WTC11 (cell line): ENCODE data around the gene CIART. TPM values are rescaled to one million over a fixed set of nuclear protein-coding genes. Genes with fewer than 3 reads are reported as not detected.
A peak's percentile ranks its signal among the peaks of the same experiment; 100 is the strongest.

ENCODE experiments used
- ATAC-seq: fragments of 200-7000 bp; cut with Tn5 transposase; 2 replicates; pipeline ENCODE4 v1.10.0; 2021; ENCODE audit warnings: mild to moderate bottlenecking, moderate library complexity
- CTCF ChIA-PET: fragments of 300-600 bp; sonication (Branson Sonifier 250); formaldehyde crosslinking; loops from one replicate; lab custom pipeline; 2021; ENCODE audit warnings: antibody characterized with exemption; lab: Charles Lee
- POLR2A ChIA-PET: fragments of 350-600 bp; sonication (Branson Sonifier 250); formaldehyde crosslinking; loops from one replicate; lab custom pipeline; 2021; ENCODE audit warnings: antibody characterized with exemption; lab: Charles Lee
- DNase-seq: peaks from one replicate; pipeline ENCODE4 v3.0.0; 2021; ENCODE audit warnings: low spot score
- H3K27ac Mint-ChIP-seq: 2 replicates; pipeline ENCODE4 v1.8.0; 2021; ENCODE audit warnings: mixed read lengths
- H3K27me3 Mint-ChIP-seq: 2 replicates; pipeline ENCODE4 v1.8.0; 2021; ENCODE audit warnings: low read depth, mild to moderate bottlenecking, moderate library complexity, mixed read lengths
- H3K36me3 Mint-ChIP-seq: 2 replicates; pipeline ENCODE4 v1.8.0; 2021; ENCODE audit warnings: mixed read lengths
- H3K4me1 Mint-ChIP-seq: 2 replicates; pipeline ENCODE4 v1.8.0; 2022; ENCODE audit warnings: mixed read lengths
- H3K4me3 Mint-ChIP-seq: 2 replicates; pipeline ENCODE4 v1.8.0; 2021; ENCODE audit warnings: mild to moderate bottlenecking, moderate library complexity, mixed read lengths
- H3K9me3 Mint-ChIP-seq: 2 replicates; pipeline ENCODE4 v1.8.0; 2021; ENCODE audit warnings: mixed read lengths
- CREB1 ChIP-seq: sonication (generic); formaldehyde crosslinking; IDR thresholded peaks from 2 replicates; pipeline ENCODE4 v1.8.0; 2023; ENCODE audit warnings: mild to moderate bottlenecking, missing genetic modification reagents
- CREM ChIP-seq: sonication (generic); formaldehyde crosslinking; IDR thresholded peaks from 2 replicates; pipeline ENCODE4 v1.8.1; 2022; ENCODE audit warnings: mild to moderate bottlenecking, missing genetic modification reagents, moderate library complexity
- ETV6 ChIP-seq: sonication (generic); formaldehyde crosslinking; IDR thresholded peaks from 2 replicates; pipeline ENCODE4 v1.8.1; 2022; ENCODE audit warnings: mild to moderate bottlenecking, missing genetic modification reagents
- FOXJ3 ChIP-seq: sonication (generic); formaldehyde crosslinking; IDR thresholded peaks from 2 replicates; pipeline ENCODE4 v1.9.0; 2021; ENCODE audit warnings: missing genetic modification reagents, mild to moderate bottlenecking, borderline replicate concordance
- GRHL2 ChIP-seq: fragments of 250-450 bp; sonication (Bioruptor Pico); IDR thresholded peaks from 2 replicates; pipeline ENCODE4 v1.8.0; 2022; ENCODE audit warnings: mild to moderate bottlenecking, moderate library complexity; ENCODE audit not compliant: insufficient replicate concordance, severe bottlenecking
- IRF2 ChIP-seq: sonication (generic); formaldehyde crosslinking; IDR thresholded peaks from 2 replicates; pipeline ENCODE4 v1.8.0; 2022; ENCODE audit warnings: low read depth, missing genetic modification reagents, borderline replicate concordance
- KAT7 ChIP-seq: sonication (generic); formaldehyde crosslinking; IDR thresholded peaks from 2 replicates; pipeline ENCODE4 v1.8.1; 2023; ENCODE audit warnings: missing genetic modification reagents, mild to moderate bottlenecking, borderline replicate concordance
- MYBL2 ChIP-seq: sonication (generic); formaldehyde crosslinking; IDR thresholded peaks from 2 replicates; pipeline ENCODE4 v1.8.1; 2023; ENCODE audit warnings: mild to moderate bottlenecking, moderate library complexity, missing genetic modification reagents
- NR1H2 ChIP-seq: sonication (generic); formaldehyde crosslinking; IDR thresholded peaks from 2 replicates; pipeline ENCODE4 v1.9.0; 2021; ENCODE audit warnings: mild to moderate bottlenecking, moderate library complexity, missing genetic modification reagents
- SMAD3 ChIP-seq: sonication (generic); formaldehyde crosslinking; IDR thresholded peaks from 2 replicates; pipeline ENCODE4 v1.8.0; 2022; ENCODE audit warnings: missing genetic modification reagents, mild to moderate bottlenecking, borderline replicate concordance
- TEAD4 ChIP-seq: sonication (generic); formaldehyde crosslinking; IDR thresholded peaks from 2 replicates; pipeline ENCODE4 v1.8.0; 2022; ENCODE audit warnings: mild to moderate bottlenecking, missing genetic modification reagents
- TP53 ChIP-seq: sonication (generic); formaldehyde crosslinking; IDR thresholded peaks from 2 replicates; pipeline ENCODE4 v1.8.1; 2023; ENCODE audit warnings: mild to moderate bottlenecking, missing genetic modification reagents
- ZNF263 ChIP-seq: sonication (generic); formaldehyde crosslinking; IDR thresholded peaks from 2 replicates; pipeline ENCODE4 v1.8.1; 2022; ENCODE audit warnings: low read depth, mild to moderate bottlenecking, moderate library complexity, missing genetic modification reagents
- ZNF396 ChIP-seq: fragments of 250-450 bp; sonication (Bioruptor Pico); IDR thresholded peaks from 2 replicates; pipeline ENCODE4 v1.8.0; 2021; ENCODE audit warnings: mild to moderate bottlenecking, moderate library complexity, borderline replicate concordance
- total RNA-seq: library from RNA; stranded (reverse); gene quantifications from 3 replicates; pipeline ENCODE4 v1.2.3, GENCODE V29; 2021
- TF ChIP-seq, protein P1 (sequence below): sonication (generic); formaldehyde crosslinking; IDR thresholded peaks from 2 replicates; pipeline ENCODE4 v1.8.1; 2023; ENCODE audit warnings: mild to moderate bottlenecking, missing genetic modification reagents, borderline replicate concordance
- TF ChIP-seq, protein P2 (sequence below): sonication (generic); formaldehyde crosslinking; IDR thresholded peaks from 2 replicates; pipeline ENCODE4 v1.8.1; 2022; ENCODE audit warnings: low read depth, mild to moderate bottlenecking, moderate library complexity, missing genetic modification reagents, borderline replicate concordance
- TF ChIP-seq, protein P3 (sequence below): sonication (generic); formaldehyde crosslinking; IDR thresholded peaks from 2 replicates; pipeline ENCODE4 v1.8.1; 2023; ENCODE audit warnings: mild to moderate bottlenecking, missing genetic modification reagents, moderate library complexity
- TF ChIP-seq, protein P4 (sequence below): sonication (generic); formaldehyde crosslinking; IDR thresholded peaks from 2 replicates; pipeline ENCODE4 v1.8.0; 2023; ENCODE audit warnings: mild to moderate bottlenecking, missing genetic modification reagents
- TF ChIP-seq, protein P5 (sequence below): fragments of 200-600 bp; IDR thresholded peaks from 2 replicates; pipeline ENCODE4 v1.8.0; 2022; ENCODE audit warnings: antibody characterized with exemption
- TF ChIP-seq, protein P6 (sequence below): sonication (generic); formaldehyde crosslinking; IDR thresholded peaks from 2 replicates; pipeline ENCODE4 v1.8.0; 2023; ENCODE audit warnings: missing genetic modification reagents, mild to moderate bottlenecking, borderline replicate concordance

The CIART gene
- total RNA-seq, 1 experiment from 2014 or later, result 7.8 TPM

DNA sequence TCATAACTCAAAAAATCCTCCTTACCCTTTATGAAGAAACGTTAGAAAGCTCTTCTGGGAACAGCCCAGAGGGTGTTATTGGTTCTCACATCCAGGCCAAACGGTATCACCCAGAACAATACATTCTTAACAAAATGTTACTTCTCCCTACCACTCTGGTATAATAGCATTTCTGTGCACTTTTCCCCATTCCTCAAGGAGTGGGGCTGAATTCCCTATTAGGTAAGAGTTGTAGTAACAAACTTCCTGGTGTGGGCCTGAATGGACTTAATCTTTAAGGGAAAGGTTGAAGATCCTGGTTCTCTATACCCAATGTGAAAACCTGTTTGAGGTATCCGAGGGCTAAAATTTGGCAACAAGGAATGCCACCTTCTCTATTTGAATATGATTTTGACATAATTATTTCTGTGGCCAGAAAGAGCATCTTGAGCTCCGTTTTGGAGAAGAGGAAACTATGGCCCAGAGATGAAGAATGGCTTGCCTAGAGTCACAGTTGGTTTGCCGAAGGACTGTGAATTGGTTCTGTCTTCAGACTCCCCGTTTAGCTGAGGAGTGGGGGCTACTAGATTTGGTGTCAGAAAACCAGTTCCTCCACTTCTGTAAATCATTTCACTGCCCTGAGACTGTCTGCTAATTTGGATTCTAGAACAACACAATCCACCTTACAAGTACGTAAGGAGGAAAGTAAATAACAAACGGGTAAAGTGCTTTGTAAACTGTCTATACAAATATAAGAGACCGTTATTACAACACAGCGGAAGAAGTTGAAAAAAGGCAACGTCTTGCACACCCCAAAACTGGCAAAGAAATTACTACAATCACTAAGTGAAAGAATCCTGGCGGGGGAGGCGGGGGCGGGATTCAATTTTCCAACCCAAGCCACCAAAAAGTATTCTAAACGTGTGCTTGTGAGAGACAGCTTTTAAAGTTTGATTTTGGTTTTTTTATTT lies 48.7 kb upstream of the CIART start:
- Mint-ChIP-seq H3K9me3 (no peaks in the 10 kb centered on the region), H3K36me3 (peaks cover 19% of the 10 kb centered on the region), H3K4me3 (no peak overlapping the region), H3K27ac (peak overlapping the region; percentile 98), H3K27me3 (no peaks in the 10 kb centered on the region), H3K4me1 (peaks cover 17% of the 10 kb centered on the region)
- CTCF ChIA-PET, result interaction anchor here (0.6 to 1.4 kb wide), 6 partner anchors 9 to 326 kb away, joined by 3 to 6 read pairs (median 4); no protein-coding TSS in a partner anchor
- ATAC-seq, result no peak
- POLR2A ChIA-PET, result interaction anchor here (0.6 to 1.2 kb wide), 6 partner anchors 35 to 1531 kb away, joined by 3 to 5 read pairs (median 4); partner anchors contain the start of gene APH1A
- DNase-seq, result no peak
- TF ChIP-seq ZNF396 (CRISPR knock-in tag) (no peak), CREB1 (CRISPR knock-in tag) (no peak), IRF2 (CRISPR knock-in tag) (no peak), TP53 (CRISPR knock-in tag) (no peak), GRHL2 (CRISPR knock-in tag) (no peak), SMAD3 (CRISPR knock-in tag) (no peak), KAT7 (CRISPR knock-in tag) (no peak), ZNF263 (CRISPR knock-in tag) (no peak), MYBL2 (CRISPR knock-in tag) (no peak), NR1H2 (CRISPR knock-in tag) (no peak), FOXJ3 (no peak), ETV6 (CRISPR knock-in tag) (no peak), TEAD4 (no peak), CREM (CRISPR knock-in tag) (no peak)
- TF ChIP-seq, protein P1, sequence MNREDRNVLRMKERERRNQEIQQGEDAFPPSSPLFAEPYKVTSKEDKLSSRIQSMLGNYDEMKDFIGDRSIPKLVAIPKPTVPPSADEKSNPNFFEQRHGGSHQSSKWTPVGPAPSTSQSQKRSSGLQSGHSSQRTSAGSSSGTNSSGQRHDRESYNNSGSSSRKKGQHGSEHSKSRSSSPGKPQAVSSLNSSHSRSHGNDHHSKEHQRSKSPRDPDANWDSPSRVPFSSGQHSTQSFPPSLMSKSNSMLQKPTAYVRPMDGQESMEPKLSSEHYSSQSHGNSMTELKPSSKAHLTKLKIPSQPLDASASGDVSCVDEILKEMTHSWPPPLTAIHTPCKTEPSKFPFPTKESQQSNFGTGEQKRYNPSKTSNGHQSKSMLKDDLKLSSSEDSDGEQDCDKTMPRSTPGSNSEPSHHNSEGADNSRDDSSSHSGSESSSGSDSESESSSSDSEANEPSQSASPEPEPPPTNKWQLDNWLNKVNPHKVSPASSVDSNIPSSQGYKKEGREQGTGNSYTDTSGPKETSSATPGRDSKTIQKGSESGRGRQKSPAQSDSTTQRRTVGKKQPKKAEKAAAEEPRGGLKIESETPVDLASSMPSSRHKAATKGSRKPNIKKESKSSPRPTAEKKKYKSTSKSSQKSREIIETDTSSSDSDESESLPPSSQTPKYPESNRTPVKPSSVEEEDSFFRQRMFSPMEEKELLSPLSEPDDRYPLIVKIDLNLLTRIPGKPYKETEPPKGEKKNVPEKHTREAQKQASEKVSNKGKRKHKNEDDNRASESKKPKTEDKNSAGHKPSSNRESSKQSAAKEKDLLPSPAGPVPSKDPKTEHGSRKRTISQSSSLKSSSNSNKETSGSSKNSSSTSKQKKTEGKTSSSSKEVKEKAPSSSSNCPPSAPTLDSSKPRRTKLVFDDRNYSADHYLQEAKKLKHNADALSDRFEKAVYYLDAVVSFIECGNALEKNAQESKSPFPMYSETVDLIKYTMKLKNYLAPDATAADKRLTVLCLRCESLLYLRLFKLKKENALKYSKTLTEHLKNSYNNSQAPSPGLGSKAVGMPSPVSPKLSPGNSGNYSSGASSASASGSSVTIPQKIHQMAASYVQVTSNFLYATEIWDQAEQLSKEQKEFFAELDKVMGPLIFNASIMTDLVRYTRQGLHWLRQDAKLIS (CRISPR knock-in tag), result no peak
- TF ChIP-seq, protein P2, sequence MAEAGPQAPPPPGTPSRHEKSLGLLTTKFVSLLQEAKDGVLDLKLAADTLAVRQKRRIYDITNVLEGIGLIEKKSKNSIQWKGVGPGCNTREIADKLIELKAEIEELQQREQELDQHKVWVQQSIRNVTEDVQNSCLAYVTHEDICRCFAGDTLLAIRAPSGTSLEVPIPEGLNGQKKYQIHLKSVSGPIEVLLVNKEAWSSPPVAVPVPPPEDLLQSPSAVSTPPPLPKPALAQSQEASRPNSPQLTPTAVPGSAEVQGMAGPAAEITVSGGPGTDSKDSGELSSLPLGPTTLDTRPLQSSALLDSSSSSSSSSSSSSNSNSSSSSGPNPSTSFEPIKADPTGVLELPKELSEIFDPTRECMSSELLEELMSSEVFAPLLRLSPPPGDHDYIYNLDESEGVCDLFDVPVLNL (CRISPR knock-in tag), result no peak
- TF ChIP-seq, protein P3, sequence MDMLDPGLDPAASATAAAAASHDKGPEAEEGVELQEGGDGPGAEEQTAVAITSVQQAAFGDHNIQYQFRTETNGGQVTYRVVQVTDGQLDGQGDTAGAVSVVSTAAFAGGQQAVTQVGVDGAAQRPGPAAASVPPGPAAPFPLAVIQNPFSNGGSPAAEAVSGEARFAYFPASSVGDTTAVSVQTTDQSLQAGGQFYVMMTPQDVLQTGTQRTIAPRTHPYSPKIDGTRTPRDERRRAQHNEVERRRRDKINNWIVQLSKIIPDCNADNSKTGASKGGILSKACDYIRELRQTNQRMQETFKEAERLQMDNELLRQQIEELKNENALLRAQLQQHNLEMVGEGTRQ (CRISPR knock-in tag), result no peak
- TF ChIP-seq, protein P4, sequence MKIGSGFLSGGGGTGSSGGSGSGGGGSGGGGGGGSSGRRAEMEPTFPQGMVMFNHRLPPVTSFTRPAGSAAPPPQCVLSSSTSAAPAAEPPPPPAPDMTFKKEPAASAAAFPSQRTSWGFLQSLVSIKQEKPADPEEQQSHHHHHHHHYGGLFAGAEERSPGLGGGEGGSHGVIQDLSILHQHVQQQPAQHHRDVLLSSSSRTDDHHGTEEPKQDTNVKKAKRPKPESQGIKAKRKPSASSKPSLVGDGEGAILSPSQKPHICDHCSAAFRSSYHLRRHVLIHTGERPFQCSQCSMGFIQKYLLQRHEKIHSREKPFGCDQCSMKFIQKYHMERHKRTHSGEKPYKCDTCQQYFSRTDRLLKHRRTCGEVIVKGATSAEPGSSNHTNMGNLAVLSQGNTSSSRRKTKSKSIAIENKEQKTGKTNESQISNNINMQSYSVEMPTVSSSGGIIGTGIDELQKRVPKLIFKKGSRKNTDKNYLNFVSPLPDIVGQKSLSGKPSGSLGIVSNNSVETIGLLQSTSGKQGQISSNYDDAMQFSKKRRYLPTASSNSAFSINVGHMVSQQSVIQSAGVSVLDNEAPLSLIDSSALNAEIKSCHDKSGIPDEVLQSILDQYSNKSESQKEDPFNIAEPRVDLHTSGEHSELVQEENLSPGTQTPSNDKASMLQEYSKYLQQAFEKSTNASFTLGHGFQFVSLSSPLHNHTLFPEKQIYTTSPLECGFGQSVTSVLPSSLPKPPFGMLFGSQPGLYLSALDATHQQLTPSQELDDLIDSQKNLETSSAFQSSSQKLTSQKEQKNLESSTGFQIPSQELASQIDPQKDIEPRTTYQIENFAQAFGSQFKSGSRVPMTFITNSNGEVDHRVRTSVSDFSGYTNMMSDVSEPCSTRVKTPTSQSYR (CRISPR knock-in tag), result no peak
- TF ChIP-seq, protein P5, sequence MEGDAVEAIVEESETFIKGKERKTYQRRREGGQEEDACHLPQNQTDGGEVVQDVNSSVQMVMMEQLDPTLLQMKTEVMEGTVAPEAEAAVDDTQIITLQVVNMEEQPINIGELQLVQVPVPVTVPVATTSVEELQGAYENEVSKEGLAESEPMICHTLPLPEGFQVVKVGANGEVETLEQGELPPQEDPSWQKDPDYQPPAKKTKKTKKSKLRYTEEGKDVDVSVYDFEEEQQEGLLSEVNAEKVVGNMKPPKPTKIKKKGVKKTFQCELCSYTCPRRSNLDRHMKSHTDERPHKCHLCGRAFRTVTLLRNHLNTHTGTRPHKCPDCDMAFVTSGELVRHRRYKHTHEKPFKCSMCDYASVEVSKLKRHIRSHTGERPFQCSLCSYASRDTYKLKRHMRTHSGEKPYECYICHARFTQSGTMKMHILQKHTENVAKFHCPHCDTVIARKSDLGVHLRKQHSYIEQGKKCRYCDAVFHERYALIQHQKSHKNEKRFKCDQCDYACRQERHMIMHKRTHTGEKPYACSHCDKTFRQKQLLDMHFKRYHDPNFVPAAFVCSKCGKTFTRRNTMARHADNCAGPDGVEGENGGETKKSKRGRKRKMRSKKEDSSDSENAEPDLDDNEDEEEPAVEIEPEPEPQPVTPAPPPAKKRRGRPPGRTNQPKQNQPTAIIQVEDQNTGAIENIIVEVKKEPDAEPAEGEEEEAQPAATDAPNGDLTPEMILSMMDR, result no peak
- TF ChIP-seq, protein P6, sequence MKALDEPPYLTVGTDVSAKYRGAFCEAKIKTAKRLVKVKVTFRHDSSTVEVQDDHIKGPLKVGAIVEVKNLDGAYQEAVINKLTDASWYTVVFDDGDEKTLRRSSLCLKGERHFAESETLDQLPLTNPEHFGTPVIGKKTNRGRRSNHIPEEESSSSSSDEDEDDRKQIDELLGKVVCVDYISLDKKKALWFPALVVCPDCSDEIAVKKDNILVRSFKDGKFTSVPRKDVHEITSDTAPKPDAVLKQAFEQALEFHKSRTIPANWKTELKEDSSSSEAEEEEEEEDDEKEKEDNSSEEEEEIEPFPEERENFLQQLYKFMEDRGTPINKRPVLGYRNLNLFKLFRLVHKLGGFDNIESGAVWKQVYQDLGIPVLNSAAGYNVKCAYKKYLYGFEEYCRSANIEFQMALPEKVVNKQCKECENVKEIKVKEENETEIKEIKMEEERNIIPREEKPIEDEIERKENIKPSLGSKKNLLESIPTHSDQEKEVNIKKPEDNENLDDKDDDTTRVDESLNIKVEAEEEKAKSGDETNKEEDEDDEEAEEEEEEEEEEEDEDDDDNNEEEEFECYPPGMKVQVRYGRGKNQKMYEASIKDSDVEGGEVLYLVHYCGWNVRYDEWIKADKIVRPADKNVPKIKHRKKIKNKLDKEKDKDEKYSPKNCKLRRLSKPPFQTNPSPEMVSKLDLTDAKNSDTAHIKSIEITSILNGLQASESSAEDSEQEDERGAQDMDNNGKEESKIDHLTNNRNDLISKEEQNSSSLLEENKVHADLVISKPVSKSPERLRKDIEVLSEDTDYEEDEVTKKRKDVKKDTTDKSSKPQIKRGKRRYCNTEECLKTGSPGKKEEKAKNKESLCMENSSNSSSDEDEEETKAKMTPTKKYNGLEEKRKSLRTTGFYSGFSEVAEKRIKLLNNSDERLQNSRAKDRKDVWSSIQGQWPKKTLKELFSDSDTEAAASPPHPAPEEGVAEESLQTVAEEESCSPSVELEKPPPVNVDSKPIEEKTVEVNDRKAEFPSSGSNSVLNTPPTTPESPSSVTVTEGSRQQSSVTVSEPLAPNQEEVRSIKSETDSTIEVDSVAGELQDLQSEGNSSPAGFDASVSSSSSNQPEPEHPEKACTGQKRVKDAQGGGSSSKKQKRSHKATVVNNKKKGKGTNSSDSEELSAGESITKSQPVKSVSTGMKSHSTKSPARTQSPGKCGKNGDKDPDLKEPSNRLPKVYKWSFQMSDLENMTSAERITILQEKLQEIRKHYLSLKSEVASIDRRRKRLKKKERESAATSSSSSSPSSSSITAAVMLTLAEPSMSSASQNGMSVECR (CRISPR knock-in tag), result no peak
